EH (cell line): ENCODE results near the gene FAM3D.

ENCODE experiments used
- DNase-seq: peaks from one replicate; pipeline ENCODE4 v3.0.0-alpha.2; 2015; ENCODE audit warnings: low read depth

FAM3D gene

GRCh38 chr3:58591517-58592510 lies 74.8 kb downstream of the FAM3D start:
- DNase-seq = no peak

- peak; percentile 56 for DNase-seq
Observed at GRCh38 chr3:58588030-58588614, 78.5 kb downstream of the FAM3D start.

- DNase-seq = no peak
Observed at GRCh38 chr3:58586776-58587192, 79.8 kb downstream of the FAM3D start.

- no peak for DNase-seq
Observed at GRCh38 chr3:58585994-58586393, 80.6 kb downstream of the FAM3D start.

GRCh38 chr3:58585005-58585786 lies 81.4 kb downstream of the FAM3D start:
- DNase-seq = peak; percentile 70

GRCh38 chr3:58584690-58585004 lies 81.9 kb downstream of the FAM3D start:
- DNase-seq = no peak
